ENCODE results near the gene ANKRD10.

ANKRD10 gene

DNA sequence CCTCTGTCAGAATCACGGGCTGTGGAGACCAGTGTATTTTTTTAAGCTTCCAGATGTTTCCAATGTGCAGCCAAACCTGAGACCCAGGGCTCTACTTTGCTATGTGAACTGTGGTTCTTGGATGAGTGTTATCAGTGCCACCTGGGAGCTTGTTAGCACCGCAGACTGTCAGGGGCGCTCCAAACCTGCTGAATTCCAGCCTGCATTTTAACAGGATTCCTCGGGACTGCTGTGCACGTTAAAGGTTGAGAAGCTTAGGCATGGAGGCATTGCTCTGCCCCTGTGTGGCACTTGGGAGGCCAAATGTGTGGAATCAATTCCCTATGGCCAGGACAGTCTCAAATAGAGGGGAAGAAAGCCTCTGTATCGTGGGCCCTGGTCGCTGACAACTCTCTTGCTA is 80.3 kb downstream of the ANKRD10 start:
- Histone ChIP-seq H3K4me3 (ENCODE audit: low read depth in 1 of 2, low read length in 2 of 2) (no peak overlapping the region), H3K9me3 (ENCODE audit: low read length) (no peaks in the 10 kb centered on the region)

GRCh38 chr13:110832531-110832930 is 82.3 kb downstream of the ANKRD10 start:
- H3K36me3 ChIP-seq (ENCODE audit: insufficient read depth, low read length): no peaks in the 10 kb centered on the region
- no peak overlapping the region for H3K9ac ChIP-seq (ENCODE audit: low read length)
- no peaks in the 10 kb centered on the region for H3K27me3 ChIP-seq (ENCODE audit: control insufficient read depth in 1 of 2, insufficient read depth in 2 of 2, low read length in 2 of 2)
- H3K4me3 ChIP-seq (ENCODE audit: low read depth in 1 of 2, low read length in 2 of 2): no peak overlapping the region
- H3K9me3 ChIP-seq (ENCODE audit: low read length): no peaks in the 10 kb centered on the region
- no peak overlapping the region for H3K27ac ChIP-seq (ENCODE audit: low read depth, low read length)
- no peaks in the 10 kb centered on the region for H3K4me1 ChIP-seq (ENCODE audit: insufficient read depth, low read length)

More for the DNA sequence above, 80.3 kb downstream of the ANKRD10 start:
- Histone ChIP-seq H3K36me3 (ENCODE audit: insufficient read depth, low read length) (no peaks in the 10 kb centered on the region), H3K4me1 (ENCODE audit: insufficient read depth, low read length) (no peaks in the 10 kb centered on the region), H3K9ac (ENCODE audit: low read length) (no peak overlapping the region), H3K27me3 (ENCODE audit: control insufficient read depth in 1 of 2, insufficient read depth in 2 of 2, low read length in 2 of 2) (no peaks in the 10 kb centered on the region), H3K27ac (ENCODE audit: low read depth, low read length) (no peak overlapping the region)

GRCh38 chr13:110832205-110832479 is 82.7 kb downstream of the ANKRD10 start:
- Histone ChIP-seq H3K36me3 (ENCODE audit: insufficient read depth, low read length) (no peaks in the 10 kb centered on the region), H3K4me1 (ENCODE audit: insufficient read depth, low read length) (no peaks in the 10 kb centered on the region), H3K27ac (ENCODE audit: low read depth, low read length) (no peak overlapping the region), H3K9me3 (ENCODE audit: low read length) (no peaks in the 10 kb centered on the region), H3K4me3 (ENCODE audit: low read depth in 1 of 2, low read length in 2 of 2) (no peak overlapping the region), H3K9ac (ENCODE audit: low read length) (no peak overlapping the region), H3K27me3 (ENCODE audit: control insufficient read depth in 1 of 2, insufficient read depth in 2 of 2, low read length in 2 of 2) (no peaks in the 10 kb centered on the region)

DNA sequence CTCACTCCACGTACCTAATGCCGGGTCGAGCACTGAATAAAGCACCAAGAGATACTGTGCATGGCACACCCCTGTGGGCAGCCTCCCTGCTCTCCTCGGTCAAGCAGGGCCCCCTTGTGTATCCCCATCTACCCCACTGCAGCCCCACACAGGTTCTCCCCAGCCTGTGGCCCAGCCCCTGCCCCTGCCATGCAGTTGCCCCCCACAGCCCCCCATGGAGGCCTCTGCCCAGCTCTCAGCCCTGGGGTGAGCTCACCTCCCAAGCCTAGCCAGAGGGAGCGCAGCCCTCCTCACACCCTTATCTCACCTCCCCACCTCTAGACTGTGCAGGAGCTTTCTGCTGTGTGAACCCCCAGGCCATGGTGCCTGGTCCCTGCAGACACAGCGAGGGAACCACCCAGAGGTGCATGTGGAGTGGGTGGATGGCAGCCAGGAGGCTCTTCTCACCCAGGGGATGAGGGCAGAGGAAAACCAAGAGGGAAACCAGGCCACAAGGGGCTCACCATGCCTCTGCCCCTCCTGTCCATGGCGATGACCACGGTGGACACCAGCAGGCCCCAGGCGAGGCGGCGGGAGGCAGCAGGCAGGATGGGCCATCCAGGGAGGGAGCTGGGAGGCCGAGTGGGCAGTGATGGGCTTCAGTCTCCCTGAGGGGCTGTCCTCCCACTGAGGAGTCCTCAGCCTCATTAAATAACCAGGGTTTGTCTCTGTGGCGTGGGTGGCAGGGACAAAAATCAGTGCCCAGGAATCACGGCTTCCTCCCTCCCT is 83.2 kb downstream of the ANKRD10 start:
- no peak overlapping the region for H3K9ac ChIP-seq (ENCODE audit: low read length)
- no peaks in the 10 kb centered on the region for H3K27me3 ChIP-seq (ENCODE audit: control insufficient read depth in 1 of 2, insufficient read depth in 2 of 2, low read length in 2 of 2)
- no peaks in the 10 kb centered on the region for H3K4me1 ChIP-seq (ENCODE audit: insufficient read depth, low read length)
- no peak overlapping the region for H3K27ac ChIP-seq (ENCODE audit: low read depth, low read length)
- H3K9me3 ChIP-seq (ENCODE audit: low read length): no peaks in the 10 kb centered on the region
- no peak overlapping the region for H3K4me3 ChIP-seq (ENCODE audit: low read depth in 1 of 2, low read length in 2 of 2)
- H3K36me3 ChIP-seq (ENCODE audit: insufficient read depth, low read length): no peaks in the 10 kb centered on the region

DNA sequence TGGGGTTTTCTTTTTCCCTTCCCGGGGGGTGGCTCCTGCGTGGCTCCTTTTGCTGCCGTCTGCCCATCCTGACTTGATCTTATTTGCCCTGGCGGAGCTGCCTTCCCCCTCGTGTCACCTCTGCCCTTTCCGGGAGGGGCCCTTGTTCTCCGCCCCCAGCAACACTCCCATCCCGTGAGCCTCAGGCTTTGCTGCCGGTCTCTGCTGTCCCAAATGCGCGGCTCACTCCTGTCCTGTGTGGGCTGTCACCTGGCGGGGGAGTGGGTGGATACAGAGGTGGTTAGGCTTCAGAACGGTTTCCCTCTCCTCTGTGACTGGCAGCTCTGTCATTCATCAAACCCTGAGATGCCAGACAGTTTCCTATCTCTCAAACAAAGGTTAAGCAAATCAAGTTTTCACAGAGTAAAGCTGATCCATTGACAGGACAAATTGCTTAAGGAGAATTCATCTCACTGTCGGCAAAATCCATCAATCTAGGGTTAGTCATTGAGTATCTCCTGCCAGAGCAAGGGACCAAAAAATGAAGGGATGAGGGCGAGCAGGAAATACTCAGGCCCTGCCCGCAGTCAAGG is 84.0 kb downstream of the ANKRD10 start:
- H3K4me3 ChIP-seq (ENCODE audit: low read depth in 1 of 2, low read length in 2 of 2): no peak overlapping the region
- H3K36me3 ChIP-seq (ENCODE audit: insufficient read depth, low read length): no peaks in the 10 kb centered on the region
- H3K4me1 ChIP-seq (ENCODE audit: insufficient read depth, low read length): no peaks in the 10 kb centered on the region
- no peak overlapping the region for H3K27ac ChIP-seq (ENCODE audit: low read depth, low read length)
- no peaks in the 10 kb centered on the region for H3K9me3 ChIP-seq (ENCODE audit: low read length)
- no peaks in the 10 kb centered on the region for H3K27me3 ChIP-seq (ENCODE audit: control insufficient read depth in 1 of 2, insufficient read depth in 2 of 2, low read length in 2 of 2)
- H3K9ac ChIP-seq (ENCODE audit: low read length): no peak overlapping the region

DNA sequence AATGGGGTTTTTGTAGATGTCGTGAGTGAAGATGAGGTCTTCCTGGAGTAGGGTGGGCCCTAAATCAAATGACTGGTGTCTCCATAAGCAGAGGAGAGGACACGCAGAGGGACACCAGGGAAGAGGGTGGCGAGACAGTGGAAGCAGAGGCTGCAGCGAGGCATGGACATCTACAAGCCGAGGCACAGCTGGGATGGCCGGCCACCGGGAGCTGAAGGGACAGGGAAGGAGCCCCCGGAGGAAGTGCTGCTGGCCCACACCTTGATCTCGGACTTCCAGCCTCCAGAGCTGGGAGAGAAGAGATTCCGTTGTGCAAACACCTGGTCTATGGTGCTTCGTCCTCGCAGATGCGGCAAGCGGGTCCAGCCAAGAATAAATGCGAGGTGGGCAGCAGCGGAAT is 84.5 kb downstream of the ANKRD10 start:
- H3K9me3 ChIP-seq (ENCODE audit: low read length): no peaks in the 10 kb centered on the region
- no peak overlapping the region for H3K27ac ChIP-seq (ENCODE audit: low read depth, low read length)
- no peak overlapping the region for H3K9ac ChIP-seq (ENCODE audit: low read length)
- H3K4me3 ChIP-seq (ENCODE audit: low read depth in 1 of 2, low read length in 2 of 2): no peak overlapping the region
- no peaks in the 10 kb centered on the region for H3K36me3 ChIP-seq (ENCODE audit: insufficient read depth, low read length)
- no peaks in the 10 kb centered on the region for H3K4me1 ChIP-seq (ENCODE audit: insufficient read depth, low read length)
- no peaks in the 10 kb centered on the region for H3K27me3 ChIP-seq (ENCODE audit: control insufficient read depth in 1 of 2, insufficient read depth in 2 of 2, low read length in 2 of 2)

- Histone ChIP-seq H3K4me3 (ENCODE audit: low read depth in 1 of 2, low read length in 2 of 2) (no peak overlapping the region), H3K27me3 (ENCODE audit: control insufficient read depth in 1 of 2, insufficient read depth in 2 of 2, low read length in 2 of 2) (no peaks in the 10 kb centered on the region), H3K9ac (ENCODE audit: low read length) (no peak overlapping the region), H3K27ac (ENCODE audit: low read depth, low read length) (no peak overlapping the region), H3K36me3 (ENCODE audit: insufficient read depth, low read length) (no peaks in the 10 kb centered on the region), H3K4me1 (ENCODE audit: insufficient read depth, low read length) (no peaks in the 10 kb centered on the region), H3K9me3 (ENCODE audit: low read length) (no peaks in the 10 kb centered on the region)
Observed at GRCh38 chr13:110829486-110829885, 85.4 kb downstream of the ANKRD10 start.

DNA sequence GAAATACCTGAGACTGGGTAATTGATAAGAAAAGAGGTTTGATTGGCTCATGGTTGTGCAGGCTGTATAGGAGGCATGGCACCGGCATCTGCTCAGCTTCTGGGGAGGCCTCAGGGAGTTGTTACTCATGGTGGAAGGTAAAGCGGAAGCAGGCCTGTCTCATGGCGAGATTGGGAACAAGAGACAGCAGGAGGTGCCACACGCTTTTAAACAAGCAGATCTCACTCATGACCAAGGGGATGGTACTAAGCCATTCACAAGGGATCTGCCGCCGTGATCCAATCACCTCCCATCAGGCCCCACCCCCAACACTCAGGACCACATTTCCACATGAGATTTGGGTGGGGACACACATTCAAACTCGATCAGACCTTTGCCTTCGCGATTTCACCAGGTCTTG is 86.2 kb downstream of the ANKRD10 start:
- Histone ChIP-seq H3K4me3 (ENCODE audit: low read depth in 1 of 2, low read length in 2 of 2) (no peak overlapping the region), H3K36me3 (ENCODE audit: insufficient read depth, low read length) (no peaks in the 10 kb centered on the region), H3K9me3 (ENCODE audit: low read length) (no peaks in the 10 kb centered on the region), H3K27ac (ENCODE audit: low read depth, low read length) (no peak overlapping the region), H3K9ac (ENCODE audit: low read length) (no peak overlapping the region), H3K4me1 (ENCODE audit: insufficient read depth, low read length) (no peaks in the 10 kb centered on the region), H3K27me3 (ENCODE audit: control insufficient read depth in 1 of 2, insufficient read depth in 2 of 2, low read length in 2 of 2) (no peaks in the 10 kb centered on the region)

Measured in muscle layer of colon (tissue), 2 donors.